OCI-M2 (cell line): ENCODE results near the gene RPLP2.
A peak's percentile ranks its signal among the peaks of the same experiment; 100 is the strongest.

ENCODE experiments used
- DNase-seq: peaks from one replicate; lab custom pipeline; 2025; ENCODE audit not compliant: unreplicated experiment; lab: John Stamatoyannopoulos, UW

Gene RPLP2

GRCh38 chr11:809287-810039, at the start of gene RPLP2:
Gene RPLP2 (plus strand): TSS chr11:809967. CDS start chr11:810235, 268 bp downstream.
- DNase-seq, result peak; percentile 71

GRCh38 chr11:760236-760635, 49.5 kb upstream of the RPLP2 start:
- no peak for DNase-seq

- no peak for DNase-seq
Observed at GRCh38 chr11:761526-762108, 48.1 kb upstream of the RPLP2 start.

- DNase-seq, result no peak
Observed at GRCh38 chr11:762421-763072, 47.2 kb upstream of the RPLP2 start.

- no peak for DNase-seq
Observed at GRCh38 chr11:763073-763463, 46.7 kb upstream of the RPLP2 start.

GRCh38 chr11:763549-764321, 46.0 kb upstream of the RPLP2 start:
- DNase-seq, result no peak

GRCh38 chr11:764322-765024, 45.3 kb upstream of the RPLP2 start:
- DNase-seq, result no peak

- DNase-seq, result no peak
Observed at GRCh38 chr11:765025-765801, 44.6 kb upstream of the RPLP2 start.

- DNase-seq, result no peak
Observed at GRCh38 chr11:765802-766091, 44.0 kb upstream of the RPLP2 start.

GRCh38 chr11:766106-766935, 43.4 kb upstream of the RPLP2 start:
- no peak for DNase-seq

- no peak for DNase-seq
Observed at GRCh38 chr11:766936-767210, 42.9 kb upstream of the RPLP2 start.

- DNase-seq, result no peak
Observed at GRCh38 chr11:767238-767637, 42.5 kb upstream of the RPLP2 start.

- DNase-seq, result no peak
Observed at GRCh38 chr11:769887-770641, 39.7 kb upstream of the RPLP2 start.

- no peak for DNase-seq
Observed at GRCh38 chr11:770642-771616, 38.8 kb upstream of the RPLP2 start.

- no peak for DNase-seq
Observed at GRCh38 chr11:771617-772204, 38.1 kb upstream of the RPLP2 start.

- DNase-seq, result no peak
Observed at GRCh38 chr11:772429-773390, 37.1 kb upstream of the RPLP2 start.
